Fibroblast of lung (primary cell): ENCODE data around the gene MYCL. TPM values are rescaled to one million over a fixed set of nuclear protein-coding genes. Genes with fewer than 3 reads are reported as not detected.

Experiments
- DNase-seq, 2 donors: peaks; one replicate each; pipeline versions ENCODE4 v3.0.0 to v3.0.0-alpha.2; 2010; ENCODE audit warnings: low read depth in 2 of 2
- H2AFZ ChIP-seq: 2 replicates; pipeline ENCODE4 v1.5.1; 2012; ENCODE audit warnings: low read length, control low read depth, inconsistent platforms
- H3K27ac ChIP-seq: 2 replicates; pipeline ENCODE4 v1.5.1; 2011; ENCODE audit warnings: low read length, control low read depth; ENCODE audit not compliant: insufficient read depth
- H3K27me3 ChIP-seq: 2 replicates; pipeline ENCODE4 v1.5.1; 2011; ENCODE audit warnings: mild to moderate bottlenecking, low read length; ENCODE audit not compliant: control insufficient read depth, insufficient read depth
- H3K36me3 ChIP-seq: 2 replicates; pipeline ENCODE4 v1.5.1; 2011; ENCODE audit warnings: low read length; ENCODE audit not compliant: control insufficient read depth, insufficient read depth
- H3K4me1 ChIP-seq: 2 replicates; pipeline ENCODE4 v1.5.1; 2011; ENCODE audit warnings: low read length; ENCODE audit not compliant: control insufficient read depth, insufficient read depth; ENCODE audit errors: extremely low read depth
- H3K4me2 ChIP-seq: 2 replicates; pipeline ENCODE4 v1.5.1; 2011; ENCODE audit warnings: low read length, control low read depth; ENCODE audit not compliant: insufficient read depth; ENCODE audit errors: extremely low read depth
- H3K4me3 ChIP-seq, 4 experiments: fragments of 200-600 bp in 1 of 4; sonication (generic) in 1 of 4; replicated peaks in 1 of 4; 2 replicates each; pipeline ENCODE4 v1.5.1; 2011 to 2016; ENCODE audit warnings: low read length in 4 of 4, low read depth in 3 of 4, mild to moderate bottlenecking in 3 of 4, control low read depth in 2 of 4, inconsistent platforms in 1 of 4, mixed read lengths in 1 of 4; ENCODE audit not compliant: insufficient read depth in 1 of 4; ENCODE audit errors: control extremely low read depth in 1 of 4
- H3K79me2 ChIP-seq: 2 replicates; pipeline ENCODE4 v1.5.1; 2012; ENCODE audit warnings: mild to moderate bottlenecking, low read length, inconsistent platforms; ENCODE audit not compliant: control insufficient read depth, insufficient read depth
- H3K9ac ChIP-seq: 2 replicates; pipeline ENCODE4 v1.5.1; 2011; ENCODE audit warnings: mild to moderate bottlenecking, low read length, control low read depth; ENCODE audit not compliant: insufficient read depth
- H3K9me3 ChIP-seq: 2 replicates; pipeline ENCODE4 v1.5.1; 2012; ENCODE audit warnings: low read depth, low read length; ENCODE audit not compliant: control insufficient read depth, insufficient read depth
- H4K20me1 ChIP-seq: 2 replicates; pipeline ENCODE4 v1.5.1; 2011; ENCODE audit warnings: low read length; ENCODE audit not compliant: control insufficient read depth, insufficient read depth; ENCODE audit errors: extremely low read depth
- EZH2 ChIP-seq: IDR thresholded peaks from 2 replicates; pipeline ENCODE4 v1.5.1; 2012; ENCODE audit warnings: low read length, control low read depth, mild to moderate bottlenecking; ENCODE audit errors: missing control alignments
- polyA plus RNA-seq, 2 donors: library from polyadenylated mRNA; depleted of rRNA in 1 of 2; stranded (reverse) in 1 of 2; unstranded in 1 of 2; fragments of >200 nt; gene quantifications; 2 replicates each; pipeline ENCODE4 v1.2.1, GENCODE V29; 2011 to 2012; ENCODE audit warnings: missing spikeins in 1 of 2
- total RNA-seq: library from RNA; depleted of rRNA; stranded (reverse); fragments of >200 nt; gene quantifications from 2 replicates; pipeline ENCODE4 v1.2.1, GENCODE V29; 2014
- TF ChIP-seq, protein P1 (sequence below), 2 donors: IDR thresholded peaks in 1 of 2; conservative IDR thresholded peaks in 1 of 2; 1 replicate in 1 of 2; 2 replicates in 1 of 2; pipeline ENCODE4 v1.5.1; 2011 to 2012; ENCODE audit warnings: low read length in 2 of 2, control low read depth in 1 of 2, inconsistent platforms in 1 of 2, low read depth in 1 of 2, mild to moderate bottlenecking in 1 of 2

The MYCL gene
- total and polyA plus RNA-seq, 2 donors (not counting 1 experiment from before 2014, with no cell fraction given): under 0.01 to 0.09 TPM

DNA sequence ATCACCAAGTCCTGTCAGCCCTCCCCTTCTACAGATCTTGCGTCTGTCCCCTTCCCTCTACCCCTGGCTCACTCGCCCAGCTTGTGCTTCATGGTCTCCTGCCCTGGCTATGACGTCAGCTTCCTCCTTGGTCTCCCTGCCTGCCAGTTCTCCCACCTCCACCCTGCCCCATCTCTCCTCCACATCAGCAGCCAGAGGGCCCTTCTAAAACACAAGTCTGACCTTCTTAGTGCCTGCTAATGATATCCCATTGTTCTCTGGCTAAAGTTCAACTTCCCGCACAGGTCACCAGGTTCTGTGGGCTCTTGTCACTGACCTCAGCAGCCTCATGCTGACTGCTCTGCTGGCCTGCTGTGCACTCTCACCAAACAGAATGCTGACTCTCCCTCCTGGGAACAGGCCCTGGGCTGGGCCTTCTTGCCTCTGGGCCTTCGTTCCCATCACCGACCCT, 24.7 kb upstream of the MYCL start:
- Histone ChIP-seq H3K4me1 (no peaks in the 10 kb centered on the region), H3K27me3 (peaks cover 12% of the 10 kb centered on the region), H3K4me2 (no peak overlapping the region), H3K9ac (no peak overlapping the region), H4K20me1 (no peaks in the 10 kb centered on the region), H3K36me3 (no peaks in the 10 kb centered on the region), H3K9me3 (no peaks in the 10 kb centered on the region), H3K27ac (no peak overlapping the region), H3K4me3 (no peak overlapping the region), H3K79me2 (no peaks in the 10 kb centered on the region), H2AFZ (no peak overlapping the region)
- TF ChIP-seq, protein P1, sequence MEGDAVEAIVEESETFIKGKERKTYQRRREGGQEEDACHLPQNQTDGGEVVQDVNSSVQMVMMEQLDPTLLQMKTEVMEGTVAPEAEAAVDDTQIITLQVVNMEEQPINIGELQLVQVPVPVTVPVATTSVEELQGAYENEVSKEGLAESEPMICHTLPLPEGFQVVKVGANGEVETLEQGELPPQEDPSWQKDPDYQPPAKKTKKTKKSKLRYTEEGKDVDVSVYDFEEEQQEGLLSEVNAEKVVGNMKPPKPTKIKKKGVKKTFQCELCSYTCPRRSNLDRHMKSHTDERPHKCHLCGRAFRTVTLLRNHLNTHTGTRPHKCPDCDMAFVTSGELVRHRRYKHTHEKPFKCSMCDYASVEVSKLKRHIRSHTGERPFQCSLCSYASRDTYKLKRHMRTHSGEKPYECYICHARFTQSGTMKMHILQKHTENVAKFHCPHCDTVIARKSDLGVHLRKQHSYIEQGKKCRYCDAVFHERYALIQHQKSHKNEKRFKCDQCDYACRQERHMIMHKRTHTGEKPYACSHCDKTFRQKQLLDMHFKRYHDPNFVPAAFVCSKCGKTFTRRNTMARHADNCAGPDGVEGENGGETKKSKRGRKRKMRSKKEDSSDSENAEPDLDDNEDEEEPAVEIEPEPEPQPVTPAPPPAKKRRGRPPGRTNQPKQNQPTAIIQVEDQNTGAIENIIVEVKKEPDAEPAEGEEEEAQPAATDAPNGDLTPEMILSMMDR (conservative IDR thresholded peaks at IDR 0.05 in 1 of 2, IDR thresholded peaks at IDR 0.05 in 1 of 2; ENCODE audit: low read depth in 1 of 2, low read length in 2 of 2): no peak
- no peak for TF ChIP-seq EZH2
- peak in 1 of 2 donors; percentile 33 for DNase-seq

DNA sequence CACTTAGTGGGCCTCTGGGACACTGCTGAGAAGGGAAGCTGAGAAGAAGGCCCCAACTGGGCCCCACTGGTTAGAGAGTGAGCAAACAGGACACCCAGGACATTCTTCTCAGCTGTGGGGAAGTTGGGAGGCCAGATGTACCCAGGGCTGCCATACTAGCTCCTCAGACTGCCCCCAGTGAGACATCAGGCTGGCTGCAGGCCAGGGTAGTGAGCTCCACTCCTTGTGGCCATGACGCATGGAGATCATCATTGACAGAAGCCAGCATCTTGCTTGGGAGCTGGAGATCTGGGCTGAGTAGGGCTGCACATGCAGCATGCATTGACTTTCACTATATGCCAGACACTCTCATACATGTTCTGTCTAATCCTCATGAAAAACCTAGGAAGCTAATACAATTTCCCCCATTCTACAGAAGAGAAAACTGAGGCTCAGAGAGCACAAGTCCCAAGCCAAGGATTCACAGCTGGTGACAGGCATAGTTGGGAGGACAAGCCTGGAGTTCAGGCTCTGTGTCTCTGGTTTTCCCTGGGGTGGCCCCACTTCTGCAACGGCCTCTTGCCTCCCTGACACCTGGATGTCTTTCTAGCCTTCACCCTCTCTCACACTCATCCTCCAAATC, 24.1 kb upstream of the MYCL start:
- DNase-seq: no peak
- Histone ChIP-seq H3K4me3 (no peak overlapping the region), H3K4me2 (no peak overlapping the region), H3K4me1 (no peaks in the 10 kb centered on the region), H3K9me3 (no peaks in the 10 kb centered on the region), H3K79me2 (no peaks in the 10 kb centered on the region), H3K36me3 (no peaks in the 10 kb centered on the region), H2AFZ (no peak overlapping the region), H4K20me1 (no peaks in the 10 kb centered on the region), H3K27ac (no peak overlapping the region), H3K27me3 (peaks cover 12% of the 10 kb centered on the region), H3K9ac (no peak overlapping the region)
- TF ChIP-seq, protein P1 (conservative IDR thresholded peaks at IDR 0.05 in 1 of 2, IDR thresholded peaks at IDR 0.05 in 1 of 2; ENCODE audit: low read depth in 1 of 2, low read length in 2 of 2): no peak
- no peak for TF ChIP-seq EZH2

DNA sequence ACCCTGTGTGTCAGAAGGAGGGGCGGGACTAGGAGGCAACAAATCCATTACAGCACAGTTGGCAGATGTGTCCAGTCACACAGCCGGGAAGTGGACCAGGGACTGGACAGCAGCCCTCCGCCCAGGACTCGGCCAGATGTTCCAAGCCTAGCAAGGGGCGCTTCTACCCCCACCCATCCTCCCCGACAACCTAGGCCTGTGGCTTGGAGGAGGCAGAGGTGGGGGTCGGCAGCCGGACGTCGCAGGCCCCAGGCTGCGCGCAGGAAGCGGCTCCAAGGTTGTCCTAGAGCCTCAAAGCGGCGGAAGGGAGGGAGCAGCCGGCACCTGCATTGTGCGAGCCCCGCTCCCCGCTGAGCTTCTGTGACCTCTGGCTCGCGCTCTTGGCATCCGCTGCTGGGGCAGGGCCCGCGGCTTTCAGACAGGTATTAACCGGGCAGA, 20.6 kb upstream of the MYCL start:
- Histone ChIP-seq H3K36me3 (no peaks in the 10 kb centered on the region), H3K4me2 (peak overlapping the region; percentile 8), H3K27me3 (peaks cover 15% of the 10 kb centered on the region), H3K27ac (no peak overlapping the region), H2AFZ (no peak overlapping the region), H4K20me1 (no peaks in the 10 kb centered on the region), H3K4me3 (no peak overlapping the region), H3K9me3 (no peaks in the 10 kb centered on the region), H3K79me2 (no peaks in the 10 kb centered on the region), H3K4me1 (no peaks in the 10 kb centered on the region), H3K9ac (no peak overlapping the region)
- TF ChIP-seq EZH2: no peak
- TF ChIP-seq, protein P1 (conservative IDR thresholded peaks at IDR 0.05 in 1 of 2, IDR thresholded peaks at IDR 0.05 in 1 of 2; ENCODE audit: low read depth in 1 of 2, low read length in 2 of 2): no peak
- DNase-seq: no peak
